Tracheal epithelial cell (primary cell): ENCODE data around the gene SOX9. TPM values are rescaled to one million over a fixed set of nuclear protein-coding genes. Genes with fewer than 3 reads are reported as not detected.

ENCODE experiments used
- total RNA-seq: library from RNA; depleted of rRNA; stranded (reverse); fragments of >200 nt; gene quantifications from 2 replicates; pipeline ENCODE4 v1.2.1, GENCODE V29; 2014

The SOX9 gene
- total RNA-seq, result 2.1 and 6.3 TPM in 2 replicates

DNA sequence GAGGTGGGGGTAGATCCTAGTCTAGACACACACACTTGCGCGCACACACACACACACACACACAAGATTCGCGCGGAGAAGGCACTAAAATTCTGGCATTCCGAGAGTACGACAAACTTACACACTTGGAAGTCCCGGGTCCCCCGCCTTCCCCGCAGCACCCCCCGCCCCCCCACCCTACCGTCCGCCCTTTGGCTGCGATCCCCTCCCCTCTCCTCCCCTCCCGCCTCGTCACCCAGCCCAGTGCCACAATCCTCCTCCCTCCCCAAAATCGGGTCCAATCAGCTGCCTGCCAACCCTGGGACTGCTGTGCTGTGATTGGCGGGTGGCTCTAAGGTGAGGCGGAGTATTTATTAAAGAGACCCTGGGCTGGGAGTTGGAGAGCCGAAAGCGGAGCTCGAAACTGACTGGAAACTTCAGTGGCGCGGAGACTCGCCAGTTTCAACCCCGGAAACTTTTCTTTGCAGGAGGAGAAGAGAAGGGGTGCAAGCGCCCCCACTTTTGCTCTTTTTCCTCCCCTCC is at the start of gene SOX9:
Gene SOX9, plus strand, starts transcription at position 379 of the 522 bp plus-strand sequence. CDS start 372 bp downstream, outside the sequence.

